GM21447 (cell line): ENCODE results near the gene PLA2G12B.
"Not testable (repeated sequence)": the region's sequence is repeated elsewhere in the genome, so short reads cannot be mapped to it uniquely, and the experiment has no call there.

Source experiments
- ATAC-seq: cut with Tn5 transposase; IDR thresholded peaks from one replicate; pipeline ENCODE4 v1.9.1; 2021; ENCODE audit not compliant: unreplicated experiment

Gene PLA2G12B, protein sequence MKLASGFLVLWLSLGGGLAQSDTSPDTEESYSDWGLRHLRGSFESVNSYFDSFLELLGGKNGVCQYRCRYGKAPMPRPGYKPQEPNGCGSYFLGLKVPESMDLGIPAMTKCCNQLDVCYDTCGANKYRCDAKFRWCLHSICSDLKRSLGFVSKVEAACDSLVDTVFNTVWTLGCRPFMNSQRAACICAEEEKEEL

DNA sequence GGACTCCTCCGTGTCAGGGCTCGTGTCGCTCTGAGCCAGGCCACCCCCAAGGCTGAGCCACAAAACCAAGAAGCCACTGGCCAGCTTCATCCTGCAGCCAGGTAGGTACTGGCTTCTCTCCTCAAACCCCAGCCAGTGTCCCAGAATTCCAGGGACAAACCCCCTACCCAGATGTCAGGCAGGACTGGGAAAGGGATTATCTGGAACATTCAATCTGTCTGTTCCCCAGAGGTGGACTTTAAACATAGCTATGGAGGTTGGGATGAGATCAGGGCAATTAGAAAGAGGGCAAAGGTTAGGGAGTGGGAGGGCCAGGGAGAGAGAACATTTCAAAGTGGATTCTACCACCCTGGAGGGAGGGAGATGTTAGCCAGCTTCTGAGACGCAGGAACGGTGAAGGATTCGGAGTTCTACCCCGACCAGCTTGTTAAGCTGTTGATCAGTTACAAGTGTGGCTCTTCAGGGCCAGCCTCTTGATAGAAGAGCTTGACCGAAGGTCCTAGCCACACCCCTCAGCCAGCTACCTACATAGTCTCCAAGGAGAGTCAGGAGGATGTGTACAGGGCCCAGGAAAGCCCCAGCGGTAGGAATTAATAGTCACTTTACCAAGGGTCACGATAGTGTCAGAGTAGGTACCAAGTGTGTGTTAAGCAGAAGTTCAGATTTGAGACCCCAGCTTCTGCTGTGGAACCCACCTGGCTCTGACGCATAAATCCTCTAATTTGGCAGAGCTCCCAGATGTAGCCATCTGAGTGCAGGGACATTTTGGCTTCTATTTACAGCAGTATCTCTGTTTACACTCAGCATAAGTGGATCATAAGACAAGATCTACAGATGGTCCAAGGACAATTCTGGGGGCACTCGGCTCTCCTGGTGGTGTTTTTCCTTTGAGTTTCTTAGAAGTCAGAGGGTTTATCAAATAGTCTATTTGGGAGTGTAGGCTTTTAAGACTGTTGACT is at the start of gene PLA2G12B:
PLA2G12B (minus strand) TSS at position 211 of the 959 bp plus-strand sequence; CDS start at position 90, 121 bp downstream.
- ATAC-seq, result no peak

- ATAC-seq, result no peak
Observed at GRCh38 chr10:73003822-73004221, 49.2 kb upstream of the PLA2G12B start.

DNA sequence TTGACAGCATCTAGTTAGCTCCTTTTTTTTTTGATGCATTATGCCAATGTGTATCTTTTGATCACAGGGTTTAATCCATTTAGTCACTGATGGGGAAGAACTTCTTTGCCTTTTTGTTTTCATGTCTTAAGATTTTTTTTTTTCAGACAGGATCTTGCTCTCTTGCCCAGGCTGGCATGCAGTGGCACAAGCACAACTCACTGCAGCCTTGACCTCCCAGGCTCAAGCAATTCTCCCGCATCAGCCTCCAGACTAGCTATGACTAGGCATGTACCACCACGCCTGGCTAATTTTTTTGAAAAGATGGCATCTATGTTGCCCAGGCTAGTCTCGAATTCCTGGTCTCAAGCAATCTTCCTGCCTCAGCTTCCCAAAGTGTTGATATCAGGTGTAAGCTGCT is 46.4 kb upstream of the PLA2G12B start:
- no peak for ATAC-seq

DNA sequence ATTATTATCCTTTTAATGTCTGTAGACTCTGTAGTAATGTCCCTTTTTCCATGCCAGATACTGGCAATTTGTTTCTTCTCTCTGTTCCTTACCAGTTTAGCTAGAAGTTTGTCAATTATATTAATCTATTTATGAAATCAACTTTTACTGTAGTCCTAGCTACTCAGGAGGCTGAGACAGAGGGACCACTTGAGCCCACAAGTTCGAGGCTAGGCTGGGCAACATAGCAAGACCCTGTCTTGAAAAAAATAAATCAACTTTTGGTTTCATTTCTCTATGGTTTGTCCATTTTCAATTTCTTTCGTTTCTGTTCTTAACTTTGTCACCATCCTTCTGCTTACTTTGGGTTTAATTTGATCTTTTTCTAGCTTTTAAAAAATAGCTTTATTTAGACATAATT is 42.5 kb upstream of the PLA2G12B start:
- ATAC-seq, result no peak

- not testable (repeated sequence) for ATAC-seq
Observed at GRCh38 chr10:72995459-72995858, 40.9 kb upstream of the PLA2G12B start.

GRCh38 chr10:72989771-72990170 is 35.2 kb upstream of the PLA2G12B start:
- not testable (repeated sequence) for ATAC-seq

GRCh38 chr10:72984618-72985017 is 30.0 kb upstream of the PLA2G12B start:
- not testable (repeated sequence) for ATAC-seq

GRCh38 chr10:72981882-72982529 is 27.4 kb upstream of the PLA2G12B start:
- ATAC-seq, result no peak

DNA sequence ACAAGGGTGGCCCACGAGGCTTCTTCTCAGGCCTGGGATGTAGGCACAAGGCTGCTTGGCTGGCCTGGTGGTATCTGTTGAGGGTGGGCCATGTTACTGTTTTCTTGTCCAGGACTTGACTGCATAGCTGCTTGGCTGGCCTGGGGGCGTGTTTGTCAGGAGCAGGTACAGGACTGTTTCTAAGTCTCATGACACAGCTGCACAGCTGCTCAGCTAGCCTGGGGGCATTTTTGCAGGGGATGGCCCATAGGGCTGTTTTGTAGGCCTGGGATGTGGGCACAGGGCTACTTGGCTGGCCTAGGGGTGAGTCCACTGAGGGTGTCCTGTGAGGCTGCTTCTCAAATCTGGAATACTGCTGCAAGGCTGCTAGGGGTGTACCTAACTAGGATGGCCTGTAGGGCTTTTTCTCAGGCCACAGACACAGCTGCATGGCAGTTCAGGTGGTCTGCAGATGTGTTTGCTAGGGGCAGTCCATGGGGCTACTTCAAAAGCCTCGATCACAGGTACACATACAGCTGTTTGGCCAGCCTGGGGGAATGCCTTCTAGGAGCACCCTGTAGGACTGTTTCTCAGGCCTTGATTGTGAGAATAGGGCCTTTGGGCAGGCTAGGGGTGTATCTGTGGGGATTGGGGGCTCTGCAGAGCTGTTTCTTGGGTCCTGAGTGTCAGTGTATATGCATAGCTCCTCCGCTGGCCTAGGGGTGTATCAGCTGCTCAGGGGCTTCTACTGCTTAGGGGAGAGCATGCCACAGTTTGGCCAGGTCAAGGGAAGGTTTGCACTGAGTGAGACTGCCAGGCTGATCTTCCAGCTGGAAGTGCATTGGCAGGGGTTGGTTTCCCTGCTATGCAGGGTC is 26.6 kb upstream of the PLA2G12B start:
- no peak for ATAC-seq

GRCh38 chr10:72980348-72980747 is 25.7 kb upstream of the PLA2G12B start:
- ATAC-seq, result no peak

- no peak for ATAC-seq
Observed at GRCh38 chr10:72979709-72980108, 25.1 kb upstream of the PLA2G12B start.

- ATAC-seq, result no peak
Observed at GRCh38 chr10:72976886-72977285, 22.3 kb upstream of the PLA2G12B start.

DNA sequence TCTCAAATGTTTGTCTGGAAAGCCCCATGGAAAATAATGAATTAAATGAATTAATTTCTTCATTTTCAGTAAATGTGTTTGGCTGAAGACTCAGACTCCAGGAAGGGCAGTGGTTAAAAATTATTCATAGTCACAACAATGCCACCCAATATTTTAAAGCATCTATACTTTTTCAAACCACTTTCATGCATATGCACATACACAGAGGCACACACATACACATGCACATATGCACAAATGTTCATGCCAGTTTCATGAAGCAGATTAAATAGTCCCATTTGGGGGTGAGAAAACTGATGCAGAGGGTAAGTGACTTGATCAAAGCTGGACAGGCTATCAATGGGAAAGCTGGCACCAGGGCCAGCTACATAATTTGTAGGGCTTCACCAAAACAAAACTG is 1.4 kb upstream of the PLA2G12B start:
- ATAC-seq, result no peak

GRCh38 chr10:72954230-72954595 is 393 bp downstream of the PLA2G12B start:
- no peak for ATAC-seq

GRCh38 chr10:72953687-72954086 is 919 bp downstream of the PLA2G12B start:
- ATAC-seq, result no peak

DNA sequence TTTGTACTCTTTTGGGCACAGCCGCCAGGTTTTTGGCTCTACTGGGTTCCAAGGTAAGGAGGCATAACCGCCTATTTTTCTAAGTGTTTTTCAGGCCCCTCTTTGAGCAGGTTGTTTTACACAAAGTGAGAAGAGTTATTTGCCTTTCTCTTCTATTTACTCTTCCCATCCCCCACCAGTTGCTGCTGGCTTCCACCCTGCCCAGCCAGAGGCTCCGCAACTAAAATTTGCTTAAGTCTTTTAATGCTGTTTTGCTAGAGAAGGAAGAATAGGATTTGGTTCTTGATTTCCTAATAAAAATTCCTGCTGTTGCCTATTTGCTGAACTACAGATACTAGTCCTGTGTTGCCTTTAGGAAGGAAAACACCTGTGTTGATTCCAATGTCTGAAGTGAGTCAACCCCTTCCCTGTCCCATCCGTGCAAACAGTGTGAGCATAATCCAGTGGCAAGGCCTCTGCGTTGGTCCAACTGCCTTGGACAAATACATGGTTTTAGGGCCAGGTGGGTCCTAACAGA is 1.9 kb downstream of the PLA2G12B start:
- ATAC-seq, result no peak

- ATAC-seq, result no peak
Observed at GRCh38 chr10:72952189-72952588, 2.4 kb downstream of the PLA2G12B start.

GRCh38 chr10:72951760-72952159 is 2.8 kb downstream of the PLA2G12B start:
- no peak for ATAC-seq

DNA sequence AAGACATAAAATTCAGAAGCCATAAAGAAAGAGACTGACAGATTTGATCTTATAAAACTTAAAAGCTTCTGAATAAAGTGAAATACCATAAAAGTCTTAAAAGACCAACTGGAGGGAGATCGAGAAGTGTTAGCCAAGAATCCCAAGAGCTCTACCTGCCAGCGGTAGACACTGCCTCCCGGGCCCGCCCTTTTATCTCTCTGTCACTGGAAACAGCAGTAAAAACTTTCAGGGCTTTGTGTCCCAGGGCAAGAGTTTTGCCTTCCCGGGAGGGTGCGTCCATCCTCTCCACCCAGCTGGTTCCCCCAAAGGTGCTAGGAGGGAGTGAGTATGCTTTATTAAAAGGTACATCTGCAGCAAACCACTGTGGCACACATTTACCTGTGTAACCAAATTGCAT is 5.8 kb downstream of the PLA2G12B start:
- no peak for ATAC-seq

DNA sequence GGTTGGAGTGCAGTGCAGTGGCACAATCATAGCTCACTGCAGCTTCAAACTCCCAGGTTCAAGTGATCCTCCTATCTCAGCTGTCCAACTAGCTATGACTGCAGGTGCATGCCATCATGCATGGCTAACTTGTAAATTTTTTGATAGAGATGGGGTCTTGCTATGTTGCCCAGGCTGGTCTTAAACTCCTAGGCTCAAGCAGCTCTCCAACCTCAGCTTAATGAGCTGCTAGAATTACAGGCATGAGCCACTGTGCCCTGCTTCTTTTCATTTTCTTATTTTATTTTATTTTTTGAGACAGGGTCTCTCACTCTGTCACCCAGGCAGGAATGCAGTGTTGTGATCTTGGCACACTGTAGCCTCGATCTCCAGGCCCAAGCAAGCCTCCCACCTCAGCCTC is 7.6 kb downstream of the PLA2G12B start:
- ATAC-seq, result no peak
